Panc1 (cell line): ENCODE data around the gene PRKACB.

ENCODE experiments used
- CTCF ChIP-seq: fragments of 450-650 bp; IDR thresholded peaks from 2 replicates; pipeline ENCODE4 v1.5.1; 2017; ENCODE audit warnings: mild to moderate bottlenecking
- POLR2AphosphoS5 ChIP-seq: IDR thresholded peaks from 2 replicates; pipeline ENCODE4 v1.6.1; 2012; ENCODE audit warnings: mild to moderate bottlenecking, low read depth, low read length, moderate library complexity
- SIN3A ChIP-seq: IDR thresholded peaks from 2 replicates; pipeline ENCODE4 v1.6.1; 2012; ENCODE audit warnings: low read depth, mild to moderate bottlenecking, low read length, moderate library complexity, borderline replicate concordance; ENCODE audit not compliant: insufficient read depth

GRCh38 chr1:84145068-84145467 is 997 bp downstream of the PRKACB start:
- TF ChIP-seq CTCF (no peak), POLR2AphosphoS5 (no peak), SIN3A (no peak)
